ENCODE results near the gene KCND3.
"Not testable (repeated sequence)": the region's sequence is repeated elsewhere in the genome, so short reads cannot be mapped to it uniquely, and the experiment has no call there.

Gene KCND3

GRCh38 chr1:111818081-111818480, 171.4 kb downstream of the KCND3 start:
- DNase-seq, result no peak

GRCh38 chr1:111814642-111815041, 174.8 kb downstream of the KCND3 start:
- no peak for DNase-seq

- DNase-seq, result no peak
Measured at GRCh38 chr1:111814305-111814628, 175.2 kb downstream of the KCND3 start.

DNA sequence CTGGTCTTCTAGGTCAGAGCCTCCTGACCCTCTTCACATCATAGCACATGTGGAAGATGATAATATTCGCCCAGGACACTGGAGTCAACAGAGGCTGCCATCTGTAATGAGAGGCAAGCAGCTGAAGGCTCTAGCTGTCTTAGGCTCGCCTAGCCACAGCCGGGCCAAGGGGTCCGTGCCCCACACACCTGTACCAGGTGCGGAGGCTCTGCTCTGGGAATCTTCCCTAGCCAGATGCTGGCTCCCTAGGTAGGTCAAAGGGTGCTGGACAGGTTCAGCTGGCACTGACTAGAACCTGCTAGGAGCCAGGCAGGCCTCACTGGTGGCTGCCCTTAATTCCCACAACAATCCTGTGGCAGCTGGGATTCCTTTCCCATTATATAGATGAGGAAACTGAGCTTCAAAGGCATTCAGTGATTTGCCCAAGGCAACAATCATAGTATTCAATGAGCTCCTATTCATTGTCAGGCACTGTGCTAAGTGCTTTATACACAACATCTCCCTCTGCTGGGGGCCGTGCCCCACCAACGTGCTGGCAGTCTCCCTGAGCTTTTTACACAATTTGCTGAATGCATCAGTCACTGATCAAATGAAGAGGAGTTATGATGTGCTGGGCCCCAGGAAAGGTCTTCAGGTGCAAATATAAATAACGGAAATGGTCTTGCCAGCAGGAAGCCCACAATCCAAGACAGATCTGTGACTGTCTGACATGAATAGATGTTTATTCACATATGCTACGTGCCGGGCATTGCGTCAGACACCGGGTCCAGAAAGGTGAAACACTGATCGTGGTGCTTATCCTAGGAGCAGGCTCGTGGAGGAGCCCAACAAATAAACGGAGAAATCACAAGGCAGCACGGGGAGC, 175.8 kb downstream of the KCND3 start:
- peak in 2 of 51 donors; percentile 4 to 5 for DNase-seq

DNA sequence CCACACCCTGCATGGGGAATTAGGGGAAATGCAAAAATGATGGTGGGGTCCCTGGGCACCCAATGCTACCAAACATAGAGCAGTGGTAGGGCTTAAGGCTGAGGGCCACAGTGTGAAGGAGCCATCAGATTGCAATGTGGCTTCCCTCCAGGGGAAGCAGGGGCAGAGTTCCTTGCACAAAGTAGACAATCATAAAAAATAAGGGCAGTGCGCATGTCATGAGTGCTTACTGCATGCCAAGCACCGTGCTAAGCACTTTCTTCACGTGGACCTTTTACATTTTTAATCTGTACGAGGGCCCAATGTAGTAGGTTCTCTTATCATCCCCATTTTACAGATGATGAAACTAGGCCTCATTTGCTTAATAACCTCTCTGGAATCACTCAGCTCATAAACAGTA, 177.2 kb downstream of the KCND3 start:
- no peak for DNase-seq

- DNase-seq, result no peak
Measured at GRCh38 chr1:111811891-111812290, 177.6 kb downstream of the KCND3 start.

GRCh38 chr1:111805251-111805650, 184.2 kb downstream of the KCND3 start:
- DNase-seq, result no peak

- DNase-seq, result no peak
Measured at GRCh38 chr1:111804776-111805175, 184.7 kb downstream of the KCND3 start.

GRCh38 chr1:111803951-111804350, 185.5 kb downstream of the KCND3 start:
- no peak for DNase-seq

GRCh38 chr1:111802984-111803383, 186.5 kb downstream of the KCND3 start:
- DNase-seq, result no peak

DNA sequence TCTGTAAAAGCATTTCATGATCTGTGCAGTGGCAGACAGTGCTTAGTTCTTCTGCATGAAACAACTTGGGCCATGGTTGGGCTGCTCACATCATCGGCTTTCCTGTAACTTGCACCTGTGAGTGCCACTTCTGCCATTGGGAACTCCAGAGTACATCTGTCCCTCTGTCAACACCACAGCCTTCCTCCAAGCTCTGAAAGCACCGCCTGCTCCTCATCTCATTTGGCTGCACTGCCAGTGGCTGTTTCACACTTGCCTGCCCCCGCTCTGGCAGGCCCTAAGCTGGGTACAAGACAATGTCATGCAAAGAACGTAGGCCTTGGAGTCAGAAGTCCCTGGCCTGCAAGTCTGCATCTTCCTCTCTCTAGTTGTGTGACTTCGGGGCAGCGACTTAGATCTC, 187.4 kb downstream of the KCND3 start:
- no peak for DNase-seq

DNA sequence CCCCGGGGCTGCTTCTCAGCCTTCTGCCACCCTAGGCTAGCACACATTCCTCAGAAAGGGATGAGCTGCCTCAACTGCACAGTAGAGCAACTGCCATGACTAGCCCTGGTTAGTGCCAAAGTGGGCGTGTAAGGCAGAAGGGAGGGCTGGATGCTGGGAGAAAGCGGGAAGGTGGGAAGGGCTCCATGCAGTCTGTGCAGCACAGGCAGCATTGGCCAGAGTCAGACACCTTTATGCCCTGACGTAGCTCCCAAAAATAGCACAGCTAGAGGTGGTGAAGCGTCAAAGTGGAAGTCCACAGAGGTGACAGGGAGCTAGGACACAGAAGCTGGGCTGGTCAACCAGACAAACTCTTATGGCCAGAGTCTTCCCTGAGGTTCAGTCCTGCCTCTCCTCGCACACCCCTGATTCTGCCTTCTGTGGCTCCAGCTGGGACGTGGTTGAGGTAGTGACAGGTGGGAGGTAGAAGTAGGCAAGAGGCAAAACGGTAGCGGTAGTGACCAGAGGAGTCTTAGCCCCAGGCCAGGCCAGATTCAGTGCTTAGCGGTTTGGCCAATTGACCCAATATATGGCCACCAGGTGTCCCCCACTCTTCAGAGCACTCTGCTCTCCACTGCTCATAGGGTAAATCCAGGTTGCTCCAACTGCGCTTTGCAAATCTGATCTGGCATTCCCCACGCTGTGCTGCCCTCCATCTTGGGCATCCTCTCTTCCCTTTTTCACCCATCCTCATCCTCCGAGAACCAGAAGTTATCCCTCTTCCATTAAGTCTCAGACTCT, 188.2 kb downstream of the KCND3 start:
- DNase-seq, result no peak

DNA sequence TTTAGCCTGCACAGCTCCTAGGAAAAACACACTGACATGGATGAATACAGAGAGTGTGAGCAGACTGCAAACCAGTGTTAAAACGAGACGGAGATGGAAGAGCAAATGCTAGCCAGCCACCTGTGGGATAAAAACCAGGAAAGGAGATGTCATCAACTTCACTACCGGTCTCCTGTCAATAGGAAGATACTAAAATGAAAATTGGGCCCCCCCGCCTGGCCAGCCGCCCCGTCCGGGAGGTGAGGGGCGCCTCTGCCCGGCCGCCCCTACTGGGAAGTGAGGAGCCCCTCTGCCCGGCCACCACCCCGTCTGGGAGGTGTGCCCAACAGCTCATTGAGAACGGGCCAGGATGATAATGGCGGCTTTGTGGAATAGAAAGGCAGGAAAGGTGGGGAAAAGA, 189.7 kb downstream of the KCND3 start:
- DNase-seq, result not testable (repeated sequence)

DNA sequence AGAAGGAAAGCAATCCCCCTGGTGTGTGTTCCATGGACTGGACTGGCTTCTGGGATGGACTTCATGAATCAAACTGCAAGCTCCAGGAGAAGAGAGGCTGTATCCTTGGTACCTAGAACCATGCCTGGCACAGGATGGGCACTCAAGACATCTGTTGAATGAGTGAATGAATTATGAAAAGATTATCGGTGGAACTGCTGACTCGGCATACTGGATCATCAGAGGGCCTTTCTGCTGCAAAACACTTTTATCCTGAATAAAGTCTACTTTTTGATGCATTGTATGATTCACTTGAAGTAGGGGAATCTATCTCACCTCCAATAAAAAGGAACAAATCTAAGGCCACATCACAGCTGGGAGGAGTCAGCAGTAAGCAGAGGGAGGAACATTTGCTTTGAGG, 190.9 kb downstream of the KCND3 start:
- DNase-seq, result no peak

- no peak for DNase-seq
Measured at GRCh38 chr1:111795401-111795800, 194.1 kb downstream of the KCND3 start.

DNA sequence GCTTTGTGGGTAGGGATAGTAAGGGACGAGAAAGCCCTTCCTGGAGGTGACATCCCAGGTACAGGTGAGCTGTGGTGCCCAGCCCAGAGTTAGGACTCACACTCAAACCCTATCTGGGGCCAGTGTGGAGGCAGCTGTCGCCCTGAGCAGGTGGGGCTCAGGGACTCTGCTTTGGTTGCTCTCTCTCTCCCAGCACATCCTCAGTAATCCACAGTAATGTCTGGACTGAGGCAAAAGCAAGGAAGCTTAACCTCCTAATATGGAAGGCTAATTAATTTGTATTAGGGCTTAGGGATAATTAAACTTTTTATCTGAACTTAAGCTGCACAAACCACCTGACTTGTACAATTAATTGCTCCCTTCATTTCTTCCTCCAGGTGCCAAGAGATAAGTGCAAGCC, 195.5 kb downstream of the KCND3 start:
- DNase-seq, result no peak

DNA sequence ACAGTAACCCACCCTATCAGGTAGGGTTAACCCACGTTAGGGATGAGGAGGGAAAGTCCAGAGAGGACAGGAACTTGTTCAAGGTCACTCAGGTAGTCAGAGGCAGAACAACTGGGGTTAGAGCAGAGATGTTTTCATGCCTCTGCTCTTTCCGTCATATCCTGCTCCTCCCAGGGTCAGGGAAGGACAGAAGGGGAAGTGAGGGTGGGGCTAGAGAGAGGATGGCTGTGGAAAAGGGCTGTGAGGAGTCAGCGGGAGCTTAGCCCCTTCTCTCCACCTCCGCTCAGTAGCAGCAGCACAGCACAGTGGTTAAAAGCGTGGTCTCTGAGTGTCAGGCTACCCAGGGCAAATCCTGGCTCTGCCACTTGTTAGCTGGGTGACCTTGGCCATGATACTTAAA, 197.2 kb downstream of the KCND3 start:
- DNase-seq, result no peak

GRCh38 chr1:111791776-111792175, 197.7 kb downstream of the KCND3 start:
- DNase-seq, result no peak

- peak in 2 of 51 donors; percentile 4 to 6 for DNase-seq
Measured at GRCh38 chr1:111789666-111790316, 199.7 kb downstream of the KCND3 start.

DNA sequence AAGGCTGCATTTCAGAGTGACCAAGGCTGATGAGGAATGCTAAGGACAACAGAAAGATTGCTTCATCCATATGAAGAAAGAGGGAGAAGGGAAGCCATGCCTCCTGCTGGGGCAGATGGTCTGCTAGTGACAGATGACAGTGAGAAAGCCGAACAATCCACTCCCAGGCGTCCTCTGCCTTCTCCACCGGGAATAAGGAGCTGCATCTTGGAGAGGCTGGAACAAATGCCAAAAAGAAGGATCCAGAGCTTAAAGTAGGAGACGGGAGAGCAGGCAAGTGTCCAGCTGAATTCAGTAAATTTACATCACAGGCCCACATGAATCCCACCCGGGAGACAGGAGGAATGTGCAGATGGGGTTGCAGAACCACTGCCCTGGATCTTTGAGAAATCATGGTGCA, 200.3 kb downstream of the KCND3 start:
- no peak for DNase-seq

DNA sequence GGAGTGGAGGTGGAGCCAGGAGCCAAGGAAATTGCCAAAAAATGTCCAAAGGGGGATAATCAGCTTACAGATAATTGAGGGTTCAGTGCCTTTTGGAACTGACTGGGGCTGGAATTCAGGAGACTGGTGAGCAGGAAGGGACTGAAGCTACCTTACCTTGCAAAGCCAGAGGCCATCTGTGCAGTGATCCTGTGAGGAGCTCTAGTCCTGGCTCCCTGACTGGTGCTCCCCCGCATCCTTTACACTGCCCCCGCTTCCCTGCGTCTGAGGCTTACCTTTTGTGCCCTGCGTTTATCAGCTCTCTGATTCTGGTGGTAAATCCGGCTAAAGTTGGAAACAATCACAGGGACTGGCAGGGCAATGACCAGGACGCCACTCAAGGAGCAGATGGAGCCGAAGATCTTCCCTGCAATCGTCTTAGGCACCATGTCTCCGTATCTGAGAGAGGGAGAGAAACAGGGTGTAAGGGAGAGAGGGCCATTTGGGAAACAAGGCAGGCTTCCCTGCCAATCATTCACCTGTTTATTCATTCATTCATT, 202.7 kb downstream of the KCND3 start:
- DNase-seq, result no peak

- DNase-seq, result no peak
Measured at GRCh38 chr1:111784273-111784901, 205.1 kb downstream of the KCND3 start.

Measured in hypothalamus (tissue), 51 donors.